GM21723 (cell line): ENCODE results near the gene SPAG6.
"Not testable (repeated sequence)": the region's sequence is repeated elsewhere in the genome, so short reads cannot be mapped to it uniquely, and the experiment has no call there.

Source experiments
- ATAC-seq: cut with Tn5 transposase; IDR thresholded peaks from one replicate; pipeline ENCODE4 v1.9.1; 2021; ENCODE audit warnings: mild to moderate bottlenecking, moderate library complexity; ENCODE audit not compliant: unreplicated experiment

The SPAG6 gene

GRCh38 chr10:22370320-22370719, 25.0 kb downstream of the SPAG6 start:
- no peak for ATAC-seq

GRCh38 chr10:22372298-22372697, 27.0 kb downstream of the SPAG6 start:
- no peak for ATAC-seq

GRCh38 chr10:22372917-22373316, 27.6 kb downstream of the SPAG6 start:
- no peak for ATAC-seq

GRCh38 chr10:22374489-22375126, 29.3 kb downstream of the SPAG6 start:
- no peak for ATAC-seq

- ATAC-seq, result peak; percentile 56
Measured at GRCh38 chr10:22379059-22379458, 33.8 kb downstream of the SPAG6 start.

GRCh38 chr10:22381262-22381661, 36.0 kb downstream of the SPAG6 start:
- ATAC-seq, result no peak

GRCh38 chr10:22386503-22386902, 41.2 kb downstream of the SPAG6 start:
- no peak for ATAC-seq

- no peak for ATAC-seq
Measured at GRCh38 chr10:22389856-22390589, 44.7 kb downstream of the SPAG6 start.

- no peak for ATAC-seq
Measured at GRCh38 chr10:22391600-22391999, 46.3 kb downstream of the SPAG6 start.

- ATAC-seq, result not testable (repeated sequence)
Measured at GRCh38 chr10:22396195-22396594, 50.9 kb downstream of the SPAG6 start.

GRCh38 chr10:22406916-22407315, 61.6 kb downstream of the SPAG6 start:
- ATAC-seq, result not testable (repeated sequence)

GRCh38 chr10:22410394-22410793, 65.1 kb downstream of the SPAG6 start:
- ATAC-seq, result no peak

- no peak for ATAC-seq
Measured at GRCh38 chr10:22410846-22411245, 65.5 kb downstream of the SPAG6 start.

- ATAC-seq, result no peak
Measured at GRCh38 chr10:22414146-22414545, 68.8 kb downstream of the SPAG6 start.

- ATAC-seq, result no peak
Measured at GRCh38 chr10:22415072-22415471, 69.8 kb downstream of the SPAG6 start.

- no peak for ATAC-seq
Measured at GRCh38 chr10:22417736-22418268, 72.5 kb downstream of the SPAG6 start.

GRCh38 chr10:22420787-22421517, 75.7 kb downstream of the SPAG6 start:
- ATAC-seq, result no peak

- no peak for ATAC-seq
Measured at GRCh38 chr10:22426653-22427052, 81.4 kb downstream of the SPAG6 start.

GRCh38 chr10:22427101-22427500, 81.8 kb downstream of the SPAG6 start:
- ATAC-seq, result no peak

- no peak for ATAC-seq
Measured at GRCh38 chr10:22427890-22428571, 82.7 kb downstream of the SPAG6 start.

GRCh38 chr10:22429146-22429545, 83.8 kb downstream of the SPAG6 start:
- no peak for ATAC-seq
